NT2/D1 (cell line): ENCODE results near the gene ALDH1A1.

Experiments used
- YY1 ChIP-seq: IDR thresholded peaks from 2 replicates; pipeline ENCODE4 v1.6.1; 2011; ENCODE audit not compliant: insufficient read length, insufficient read depth
- ZNF274 ChIP-seq: IDR thresholded peaks from 2 replicates; pipeline ENCODE4 v1.6.1; 2011; ENCODE audit warnings: mild to moderate bottlenecking, low read depth, low read length

GRCh38 chr9:72907421-72907820 is 45.4 kb downstream of the ALDH1A1 start:
- no peak for TF ChIP-seq ZNF274
- TF ChIP-seq YY1, result no peak
